GM12878 (cell line): ENCODE measurements around the gene UFL1. TPM values are rescaled to one million over a fixed set of nuclear protein-coding genes. Genes with fewer than 3 reads are reported as not detected.

ENCODE experiments used
- BACH1 ChIP-seq: fragments of 450-650 bp; IDR thresholded peaks from 2 replicates; pipeline ENCODE4 v1.6.1; 2017; ENCODE audit warnings: mild to moderate bottlenecking, borderline replicate concordance
- BMI1 ChIP-seq: fragments of 450-650 bp; IDR thresholded peaks from 2 replicates; pipeline ENCODE4 v1.6.1; 2016; ENCODE audit warnings: mild to moderate bottlenecking, moderate library complexity, borderline replicate concordance
- CBX3 ChIP-seq: fragments of 200-600 bp; sonication (generic); IDR thresholded peaks from 2 replicates; pipeline ENCODE4 v1.6.1; 2016; ENCODE audit warnings: low read depth, borderline replicate concordance
- EED ChIP-seq: sonication (generic); IDR thresholded peaks from 2 replicates; pipeline ENCODE4 v1.6.1; 2016; ENCODE audit warnings: antibody characterized with exemption, low read depth
- HDAC2 ChIP-seq: fragments of 200-600 bp; sonication (generic); IDR thresholded peaks from 2 replicates; pipeline ENCODE4 v1.6.1; 2017
- KDM1A ChIP-seq: fragments of 200-600 bp; sonication (generic); IDR thresholded peaks from 2 replicates; pipeline ENCODE4 v1.6.1; 2016; ENCODE audit warnings: borderline replicate concordance
- MTA3 ChIP-seq: IDR thresholded peaks from 2 replicates; pipeline ENCODE4 v1.6.1; 2012; ENCODE audit warnings: low read length, inconsistent platforms, borderline replicate concordance
- NR2C2 ChIP-seq: IDR thresholded peaks from 2 replicates; pipeline ENCODE4 v1.6.1; 2011; ENCODE audit warnings: borderline replicate concordance, low read depth; ENCODE audit not compliant: control insufficient read depth, insufficient read length
- STAT3 ChIP-seq: IDR thresholded peaks from 2 replicates; pipeline ENCODE4 v1.6.1; 2011; ENCODE audit warnings: low read depth, low read length, improper control_type of control experiment
- TCF12 ChIP-seq: IDR thresholded peaks from 2 replicates; pipeline ENCODE4 v1.6.1; 2011; ENCODE audit warnings: low read depth, mild to moderate bottlenecking, low read length
- ZNF622 ChIP-seq: fragments of 450-650 bp; IDR thresholded peaks from 2 replicates; pipeline ENCODE4 v1.6.1; 2017; ENCODE audit warnings: mild to moderate bottlenecking, inconsistent platforms
- polyA plus RNA-seq, 11 experiments: library from polyadenylated mRNA; depleted of rRNA in 4 of 11; unstranded in 6 of 11; stranded (reverse) in 5 of 11; fragments of >200 nt; fragmentation: Nextera tagmentation in 4 of 11; fragmentation: Illumina TruSeq in 1 of 11; extraction: Ambion mirVana in 4 of 11; extraction: Trizol in 1 of 11; gene quantifications; 1 replicate in 1 of 11; 2 replicates in 10 of 11; pipeline versions ENCODE4 v1.2.1 to v1.2.3, GENCODE V29; 2011 to 2016; ENCODE audit warnings: inconsistent platforms in 2 of 11, missing spikeins in 2 of 11, low read depth in 1 of 11
- total RNA-seq, 4 experiments: library from RNA; depleted of rRNA in 3 of 4; stranded (reverse); fragments of >200 nt in 3 of 4; fragmentation: Illumina TruSeq in 1 of 4; extraction: Trizol in 1 of 4; gene quantifications; 2 replicates each; pipeline versions ENCODE4 v1.2.1 to v1.2.3, GENCODE V29; 2013 to 2021
- TF ChIP-seq, protein P1 (sequence below): fragments of 450-650 bp; conservative IDR thresholded peaks from 2 replicates; pipeline ENCODE4 v1.6.1; 2017; ENCODE audit warnings: mild to moderate bottlenecking, moderate library complexity
- TF ChIP-seq, protein P2 (sequence below): fragments of 450-650 bp; formaldehyde crosslinking; IDR thresholded peaks from 2 replicates; pipeline ENCODE4 v1.4.0; 2022; ENCODE audit warnings: mild to moderate bottlenecking, moderate library complexity
- TF ChIP-seq, protein P3 (sequence below): IDR thresholded peaks from 2 replicates; pipeline ENCODE4 v1.6.1; 2011; ENCODE audit warnings: low read depth, low read length, improper control_type of control experiment, borderline replicate concordance
- TF ChIP-seq, protein P4 (sequence below): fragments of 450-650 bp; IDR thresholded peaks from 2 replicates; pipeline ENCODE4 v1.6.1; 2016; ENCODE audit warnings: mild to moderate bottlenecking
- TF ChIP-seq, protein P5 (sequence below): fragments of 450-650 bp; IDR thresholded peaks from 2 replicates; pipeline ENCODE4 v1.6.1; 2017; ENCODE audit warnings: mild to moderate bottlenecking
- TF ChIP-seq, protein P6 (sequence below), 3 experiments: IDR thresholded peaks in 2 of 3; conservative IDR thresholded peaks in 1 of 3; 2 replicates each; pipeline ENCODE4 v1.5.1; 2011; ENCODE audit warnings: low read depth in 3 of 3, low read length in 3 of 3, mild to moderate bottlenecking in 3 of 3, control low read depth in 2 of 3, moderate library complexity in 2 of 3, inconsistent platforms in 1 of 3, mixed read lengths in 1 of 3; ENCODE audit not compliant: control insufficient read depth in 2 of 3, insufficient read depth in 1 of 3; ENCODE audit errors: extremely low read depth in 1 of 3

The UFL1 gene
- total and polyA plus RNA-seq, 10 of the 15 experiments (the other 5 are each of a cell fraction or from before 2014, with no cell fraction given): 13.8 to 29.3 (median 24.4) TPM

DNA sequence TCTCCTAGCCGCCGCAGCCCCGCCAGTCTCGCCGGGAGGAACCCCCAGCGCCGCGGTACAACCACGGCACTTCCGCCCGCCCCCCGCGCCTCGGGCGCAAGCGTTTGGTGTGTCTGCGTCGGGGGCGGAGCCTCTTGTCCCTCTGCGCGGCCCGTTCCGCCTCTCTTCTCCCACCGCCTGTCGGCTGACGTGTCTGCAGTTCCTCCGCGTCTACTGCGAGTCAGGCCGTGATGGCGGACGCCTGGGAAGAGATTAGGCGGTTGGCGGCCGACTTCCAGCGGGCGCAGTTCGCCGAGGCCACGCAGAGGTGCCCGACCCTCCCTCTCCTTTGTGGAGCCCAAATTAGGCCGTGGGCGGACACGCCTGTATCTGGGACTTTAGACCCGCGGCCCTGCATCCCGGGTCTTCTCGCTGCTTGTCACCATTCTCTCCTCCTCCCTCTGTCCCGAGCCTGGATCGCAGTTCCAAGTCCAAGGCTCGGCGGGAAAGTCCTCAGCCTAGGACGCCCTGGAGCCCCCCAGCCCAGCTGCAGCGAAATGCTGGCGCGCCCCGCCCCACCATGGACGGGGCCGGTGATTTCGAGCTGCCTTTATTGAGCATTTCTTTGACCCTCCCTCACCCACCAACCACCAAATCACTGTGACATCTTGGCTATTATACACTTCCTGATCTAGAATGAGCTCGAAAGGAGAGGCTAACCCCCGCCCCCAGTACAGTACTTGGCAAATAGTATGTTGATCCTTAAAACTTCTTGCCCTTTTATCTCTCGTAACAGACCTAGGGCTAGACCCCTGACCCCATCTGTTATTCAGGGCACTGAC, at the start of gene UFL1 (continued):
- TF ChIP-seq, protein P1, sequence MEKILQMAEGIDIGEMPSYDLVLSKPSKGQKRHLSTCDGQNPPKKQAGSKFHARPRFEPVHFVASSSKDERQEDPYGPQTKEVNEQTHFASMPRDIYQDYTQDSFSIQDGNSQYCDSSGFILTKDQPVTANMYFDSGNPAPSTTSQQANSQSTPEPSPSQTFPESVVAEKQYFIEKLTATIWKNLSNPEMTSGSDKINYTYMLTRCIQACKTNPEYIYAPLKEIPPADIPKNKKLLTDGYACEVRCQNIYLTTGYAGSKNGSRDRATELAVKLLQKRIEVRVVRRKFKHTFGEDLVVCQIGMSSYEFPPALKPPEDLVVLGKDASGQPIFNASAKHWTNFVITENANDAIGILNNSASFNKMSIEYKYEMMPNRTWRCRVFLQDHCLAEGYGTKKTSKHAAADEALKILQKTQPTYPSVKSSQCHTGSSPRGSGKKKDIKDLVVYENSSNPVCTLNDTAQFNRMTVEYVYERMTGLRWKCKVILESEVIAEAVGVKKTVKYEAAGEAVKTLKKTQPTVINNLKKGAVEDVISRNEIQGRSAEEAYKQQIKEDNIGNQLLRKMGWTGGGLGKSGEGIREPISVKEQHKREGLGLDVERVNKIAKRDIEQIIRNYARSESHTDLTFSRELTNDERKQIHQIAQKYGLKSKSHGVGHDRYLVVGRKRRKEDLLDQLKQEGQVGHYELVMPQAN: peak; percentile 70; the same call in 1 of the 2 replicates
- TF ChIP-seq MTA3: 0 out of 2 replicates have a peak, but pooled peaks have one; percentile 60
- TF ChIP-seq, protein P2, sequence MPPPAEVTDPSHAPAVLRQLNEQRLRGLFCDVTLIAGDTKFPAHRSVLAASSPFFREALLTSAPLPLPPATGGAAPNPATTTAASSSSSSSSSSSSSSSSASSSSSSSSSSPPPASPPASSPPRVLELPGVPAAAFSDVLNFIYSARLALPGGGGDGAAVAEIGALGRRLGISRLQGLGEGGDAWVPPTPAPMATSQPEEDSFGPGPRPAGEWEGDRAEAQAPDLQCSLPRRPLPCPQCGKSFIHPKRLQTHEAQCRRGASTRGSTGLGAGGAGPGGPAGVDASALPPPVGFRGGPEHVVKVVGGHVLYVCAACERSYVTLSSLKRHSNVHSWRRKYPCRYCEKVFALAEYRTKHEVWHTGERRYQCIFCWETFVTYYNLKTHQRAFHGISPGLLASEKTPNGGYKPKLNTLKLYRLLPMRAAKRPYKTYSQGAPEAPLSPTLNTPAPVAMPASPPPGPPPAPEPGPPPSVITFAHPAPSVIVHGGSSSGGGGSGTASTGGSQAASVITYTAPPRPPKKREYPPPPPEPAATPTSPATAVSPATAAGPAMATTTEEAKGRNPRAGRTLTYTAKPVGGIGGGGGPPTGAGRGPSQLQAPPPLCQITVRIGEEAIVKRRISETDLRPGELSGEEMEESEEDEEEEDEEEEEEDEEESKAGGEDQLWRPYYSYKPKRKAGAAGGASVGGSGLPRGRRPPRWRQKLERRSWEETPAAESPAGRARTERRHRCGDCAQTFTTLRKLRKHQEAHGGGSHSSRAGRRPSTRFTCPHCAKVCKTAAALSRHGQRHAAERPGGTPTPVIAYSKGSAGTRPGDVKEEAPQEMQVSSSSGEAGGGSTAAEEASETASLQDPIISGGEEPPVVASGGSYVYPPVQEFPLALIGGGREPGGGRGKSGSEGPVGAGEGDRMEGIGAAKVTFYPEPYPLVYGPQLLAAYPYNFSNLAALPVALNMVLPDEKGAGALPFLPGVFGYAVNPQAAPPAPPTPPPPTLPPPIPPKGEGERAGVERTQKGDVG (CRISPR knock-in tag): no peak
- TF ChIP-seq ZNF622: no peak
- TF ChIP-seq, protein P3, sequence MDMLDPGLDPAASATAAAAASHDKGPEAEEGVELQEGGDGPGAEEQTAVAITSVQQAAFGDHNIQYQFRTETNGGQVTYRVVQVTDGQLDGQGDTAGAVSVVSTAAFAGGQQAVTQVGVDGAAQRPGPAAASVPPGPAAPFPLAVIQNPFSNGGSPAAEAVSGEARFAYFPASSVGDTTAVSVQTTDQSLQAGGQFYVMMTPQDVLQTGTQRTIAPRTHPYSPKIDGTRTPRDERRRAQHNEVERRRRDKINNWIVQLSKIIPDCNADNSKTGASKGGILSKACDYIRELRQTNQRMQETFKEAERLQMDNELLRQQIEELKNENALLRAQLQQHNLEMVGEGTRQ: no peak
- no peak for TF ChIP-seq BMI1
- no peak for TF ChIP-seq STAT3
- TF ChIP-seq EED: no peak; the same call in 1 of the 2 replicates
- no peak for TF ChIP-seq KDM1A
- TF ChIP-seq, protein P4, sequence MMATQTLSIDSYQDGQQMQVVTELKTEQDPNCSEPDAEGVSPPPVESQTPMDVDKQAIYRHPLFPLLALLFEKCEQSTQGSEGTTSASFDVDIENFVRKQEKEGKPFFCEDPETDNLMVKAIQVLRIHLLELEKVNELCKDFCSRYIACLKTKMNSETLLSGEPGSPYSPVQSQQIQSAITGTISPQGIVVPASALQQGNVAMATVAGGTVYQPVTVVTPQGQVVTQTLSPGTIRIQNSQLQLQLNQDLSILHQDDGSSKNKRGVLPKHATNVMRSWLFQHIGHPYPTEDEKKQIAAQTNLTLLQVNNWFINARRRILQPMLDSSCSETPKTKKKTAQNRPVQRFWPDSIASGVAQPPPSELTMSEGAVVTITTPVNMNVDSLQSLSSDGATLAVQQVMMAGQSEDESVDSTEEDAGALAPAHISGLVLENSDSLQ: peak; percentile 95
- TF ChIP-seq, protein P5, sequence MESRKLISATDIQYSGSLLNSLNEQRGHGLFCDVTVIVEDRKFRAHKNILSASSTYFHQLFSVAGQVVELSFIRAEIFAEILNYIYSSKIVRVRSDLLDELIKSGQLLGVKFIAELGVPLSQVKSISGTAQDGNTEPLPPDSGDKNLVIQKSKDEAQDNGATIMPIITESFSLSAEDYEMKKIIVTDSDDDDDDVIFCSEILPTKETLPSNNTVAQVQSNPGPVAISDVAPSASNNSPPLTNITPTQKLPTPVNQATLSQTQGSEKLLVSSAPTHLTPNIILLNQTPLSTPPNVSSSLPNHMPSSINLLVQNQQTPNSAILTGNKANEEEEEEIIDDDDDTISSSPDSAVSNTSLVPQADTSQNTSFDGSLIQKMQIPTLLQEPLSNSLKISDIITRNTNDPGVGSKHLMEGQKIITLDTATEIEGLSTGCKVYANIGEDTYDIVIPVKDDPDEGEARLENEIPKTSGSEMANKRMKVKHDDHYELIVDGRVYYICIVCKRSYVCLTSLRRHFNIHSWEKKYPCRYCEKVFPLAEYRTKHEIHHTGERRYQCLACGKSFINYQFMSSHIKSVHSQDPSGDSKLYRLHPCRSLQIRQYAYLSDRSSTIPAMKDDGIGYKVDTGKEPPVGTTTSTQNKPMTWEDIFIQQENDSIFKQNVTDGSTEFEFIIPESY: no peak
- no peak for TF ChIP-seq NR2C2
- TF ChIP-seq BACH1: peak; percentile 82
- peak; percentile 44; the same call in 1 of the 2 replicates for TF ChIP-seq TCF12
- no peak for TF ChIP-seq CBX3
- TF ChIP-seq, protein P6, sequence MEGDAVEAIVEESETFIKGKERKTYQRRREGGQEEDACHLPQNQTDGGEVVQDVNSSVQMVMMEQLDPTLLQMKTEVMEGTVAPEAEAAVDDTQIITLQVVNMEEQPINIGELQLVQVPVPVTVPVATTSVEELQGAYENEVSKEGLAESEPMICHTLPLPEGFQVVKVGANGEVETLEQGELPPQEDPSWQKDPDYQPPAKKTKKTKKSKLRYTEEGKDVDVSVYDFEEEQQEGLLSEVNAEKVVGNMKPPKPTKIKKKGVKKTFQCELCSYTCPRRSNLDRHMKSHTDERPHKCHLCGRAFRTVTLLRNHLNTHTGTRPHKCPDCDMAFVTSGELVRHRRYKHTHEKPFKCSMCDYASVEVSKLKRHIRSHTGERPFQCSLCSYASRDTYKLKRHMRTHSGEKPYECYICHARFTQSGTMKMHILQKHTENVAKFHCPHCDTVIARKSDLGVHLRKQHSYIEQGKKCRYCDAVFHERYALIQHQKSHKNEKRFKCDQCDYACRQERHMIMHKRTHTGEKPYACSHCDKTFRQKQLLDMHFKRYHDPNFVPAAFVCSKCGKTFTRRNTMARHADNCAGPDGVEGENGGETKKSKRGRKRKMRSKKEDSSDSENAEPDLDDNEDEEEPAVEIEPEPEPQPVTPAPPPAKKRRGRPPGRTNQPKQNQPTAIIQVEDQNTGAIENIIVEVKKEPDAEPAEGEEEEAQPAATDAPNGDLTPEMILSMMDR (IDR thresholded peaks at IDR 0.05 in 2 of 3, conservative IDR thresholded peaks at IDR 0.05 in 1 of 3; ENCODE audit: control insufficient read depth in 2 of 3, extremely low read depth in 1 of 3, insufficient read depth in 1 of 3, low read depth in 3 of 3, low read length in 3 of 3): no peak
- no peak; the same call in 1 of the 2 replicates for TF ChIP-seq HDAC2
